CD4-positive, alpha-beta T cell (primary cell): ENCODE results near the gene MLLT10. TPM values are rescaled to one million over a fixed set of nuclear protein-coding genes. Genes with fewer than 3 reads are reported as not detected.

Experiments
- ATAC-seq: fragments of 200-7000 bp; cut with Tn5 transposase; one replicate; pipeline ENCODE4 v1.10.0; 2022; ENCODE audit warnings: mild to moderate bottlenecking; ENCODE audit not compliant: poor library complexity
- CTCF ChIA-PET: fragments of 350-600 bp; sonication (Branson Sonifier 250); formaldehyde crosslinking; loops from one replicate; lab custom pipeline; 2021; ENCODE audit warnings: antibody characterized with exemption, inconsistent platforms; lab: Charles Lee
- POLR2A ChIA-PET: fragments of 350-600 bp; sonication (Branson Sonifier 250); formaldehyde crosslinking; loops from one replicate; lab custom pipeline; 2021; ENCODE audit warnings: antibody characterized with exemption, inconsistent platforms; lab: Charles Lee
- DNase-seq, 14 experiments: peaks; one replicate each; pipeline ENCODE4 v3.0.0-alpha.2; 2013 to 2020; ENCODE audit warnings: mixed read lengths in 2 of 14
- H3K27ac ChIP-seq, 2 donors: one replicate each; pipeline versions ENCODE4 v1.5.1 to v1.7.0; 2013; ENCODE audit warnings: low read length in 2 of 2, low read depth in 1 of 2, mild to moderate bottlenecking in 1 of 2
- H3K27me3 ChIP-seq, 2 experiments: 1 replicate in 1 of 2; 2 replicates in 1 of 2; pipeline versions ENCODE4 v1.6.1 to v1.7.0; 2013; ENCODE audit warnings: low read length in 2 of 2, control low read depth in 1 of 2, mild to moderate bottlenecking in 1 of 2, moderate library complexity in 1 of 2; ENCODE audit not compliant: insufficient read depth in 2 of 2, control insufficient read depth in 1 of 2
- H3K36me3 ChIP-seq: one replicate; pipeline ENCODE4 v1.6.1; 2013; ENCODE audit warnings: low read length, control low read depth; ENCODE audit not compliant: insufficient read depth
- H3K4me1 ChIP-seq: one replicate; pipeline ENCODE4 v1.6.1; 2013; ENCODE audit warnings: low read length, control low read depth; ENCODE audit not compliant: insufficient read depth
- H3K4me3 ChIP-seq: one replicate; pipeline ENCODE4 v1.5.1; 2013; ENCODE audit warnings: mild to moderate bottlenecking, low read length, moderate library complexity
- H3K9me3 ChIP-seq, 2 experiments: 1 replicate in 1 of 2; 2 replicates in 1 of 2; pipeline versions ENCODE4 v1.6.1 to v1.7.0; 2013; ENCODE audit warnings: low read length in 2 of 2, mild to moderate bottlenecking in 2 of 2, control low read depth in 1 of 2, moderate library complexity in 1 of 2; ENCODE audit not compliant: control insufficient read depth in 1 of 2, insufficient read depth in 1 of 2
- H3K27ac Mint-ChIP-seq: one replicate; pipeline ENCODE4 v1.8.0; 2020; ENCODE audit warnings: mixed read lengths
- H3K27me3 Mint-ChIP-seq: one replicate; pipeline ENCODE4 v1.8.0; 2021; ENCODE audit warnings: mixed read lengths
- H3K36me3 Mint-ChIP-seq: one replicate; pipeline ENCODE4 v1.8.0; 2021; ENCODE audit warnings: low read depth, mixed read lengths
- H3K4me1 Mint-ChIP-seq: one replicate; pipeline ENCODE4 v1.8.0; 2021; ENCODE audit warnings: low read depth, mixed read lengths
- H3K4me3 Mint-ChIP-seq: one replicate; pipeline ENCODE4 v1.8.0; 2020; ENCODE audit warnings: mild to moderate bottlenecking, mixed read lengths
- H3K9me3 Mint-ChIP-seq: one replicate; pipeline ENCODE4 v1.8.0; 2020; ENCODE audit warnings: mixed read lengths
- intact Hi-C, 2 experiments: fragments of 100-400 bp; cut with DNase I in 1 of 2; cut with micrococcal nuclease in 1 of 2; formaldehyde crosslinking; loops; one replicate each; pipeline versions ENCODE4 v1.15.1 to v1.9.0; 2023 to 2025; cut with DNase I, micrococcal nuclease
- total RNA-seq, 174 experiments: library from RNA in 2 of 174; stranded (reverse) in 2 of 174; gene quantifications; one replicate each; pipeline ENCODE4 v1.2.3 and lab custom pipeline; 2021 to 2026
- TF ChIP-seq, protein P1 (sequence below): fragments of 200-600 bp; IDR thresholded peaks from one replicate; pipeline ENCODE4 v1.8.0; 2022; ENCODE audit warnings: antibody characterized with exemption, mild to moderate bottlenecking

Gene MLLT10
- total RNA-seq, 2 experiments from 2014 or later, result 46.0 to 64.1 TPM

DNA sequence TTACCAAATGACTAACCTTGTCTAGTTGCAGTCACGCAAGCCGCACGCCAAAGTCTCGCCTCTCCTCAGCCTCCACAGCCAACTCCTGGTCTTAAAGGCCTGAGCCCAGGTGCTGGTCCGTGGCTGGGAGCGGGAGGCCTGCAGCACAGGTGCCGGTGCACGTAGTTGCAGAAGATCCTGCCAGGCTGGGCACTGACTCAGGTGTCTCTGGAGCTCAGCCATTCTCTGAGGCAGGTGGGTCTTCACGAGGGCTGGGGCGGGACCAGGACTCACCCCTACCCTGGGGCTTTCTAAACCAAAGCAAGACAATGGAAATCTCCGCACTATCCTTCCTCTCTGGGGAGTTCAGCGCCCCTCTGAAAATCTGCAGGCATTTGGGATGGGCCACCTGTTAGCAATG lies 216.4 kb downstream of the MLLT10 start:
- no peaks in the 10 kb centered on the region for H3K36me3 ChIP-seq
- no peak overlapping the region for H3K4me3 ChIP-seq
- intact Hi-C loops, result no loop called here
- ATAC-seq (no peak), DNase-seq (no peak)
- H3K9me3 Mint-ChIP-seq, result no peaks in the 10 kb centered on the region
- peaks cover 6% of the 10 kb centered on the region for H3K36me3 Mint-ChIP-seq
- H3K27me3 ChIP-seq, result no peaks in the 10 kb centered on the region
- ChIA-PET POLR2A (no interaction called here), CTCF (no interaction called here)
- H3K4me1 Mint-ChIP-seq, result peaks cover 21% of the 10 kb centered on the region
- H3K9me3 ChIP-seq, result no peaks in the 10 kb centered on the region
- H3K27ac Mint-ChIP-seq, result no peak overlapping the region
- no peaks in the 10 kb centered on the region for H3K27me3 Mint-ChIP-seq
- no peak overlapping the region for H3K27ac ChIP-seq
- peaks cover 16% of the 10 kb centered on the region for H3K4me1 ChIP-seq
- TF ChIP-seq, protein P1, sequence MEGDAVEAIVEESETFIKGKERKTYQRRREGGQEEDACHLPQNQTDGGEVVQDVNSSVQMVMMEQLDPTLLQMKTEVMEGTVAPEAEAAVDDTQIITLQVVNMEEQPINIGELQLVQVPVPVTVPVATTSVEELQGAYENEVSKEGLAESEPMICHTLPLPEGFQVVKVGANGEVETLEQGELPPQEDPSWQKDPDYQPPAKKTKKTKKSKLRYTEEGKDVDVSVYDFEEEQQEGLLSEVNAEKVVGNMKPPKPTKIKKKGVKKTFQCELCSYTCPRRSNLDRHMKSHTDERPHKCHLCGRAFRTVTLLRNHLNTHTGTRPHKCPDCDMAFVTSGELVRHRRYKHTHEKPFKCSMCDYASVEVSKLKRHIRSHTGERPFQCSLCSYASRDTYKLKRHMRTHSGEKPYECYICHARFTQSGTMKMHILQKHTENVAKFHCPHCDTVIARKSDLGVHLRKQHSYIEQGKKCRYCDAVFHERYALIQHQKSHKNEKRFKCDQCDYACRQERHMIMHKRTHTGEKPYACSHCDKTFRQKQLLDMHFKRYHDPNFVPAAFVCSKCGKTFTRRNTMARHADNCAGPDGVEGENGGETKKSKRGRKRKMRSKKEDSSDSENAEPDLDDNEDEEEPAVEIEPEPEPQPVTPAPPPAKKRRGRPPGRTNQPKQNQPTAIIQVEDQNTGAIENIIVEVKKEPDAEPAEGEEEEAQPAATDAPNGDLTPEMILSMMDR, result no peak
- no peak overlapping the region for H3K4me3 Mint-ChIP-seq

DNA sequence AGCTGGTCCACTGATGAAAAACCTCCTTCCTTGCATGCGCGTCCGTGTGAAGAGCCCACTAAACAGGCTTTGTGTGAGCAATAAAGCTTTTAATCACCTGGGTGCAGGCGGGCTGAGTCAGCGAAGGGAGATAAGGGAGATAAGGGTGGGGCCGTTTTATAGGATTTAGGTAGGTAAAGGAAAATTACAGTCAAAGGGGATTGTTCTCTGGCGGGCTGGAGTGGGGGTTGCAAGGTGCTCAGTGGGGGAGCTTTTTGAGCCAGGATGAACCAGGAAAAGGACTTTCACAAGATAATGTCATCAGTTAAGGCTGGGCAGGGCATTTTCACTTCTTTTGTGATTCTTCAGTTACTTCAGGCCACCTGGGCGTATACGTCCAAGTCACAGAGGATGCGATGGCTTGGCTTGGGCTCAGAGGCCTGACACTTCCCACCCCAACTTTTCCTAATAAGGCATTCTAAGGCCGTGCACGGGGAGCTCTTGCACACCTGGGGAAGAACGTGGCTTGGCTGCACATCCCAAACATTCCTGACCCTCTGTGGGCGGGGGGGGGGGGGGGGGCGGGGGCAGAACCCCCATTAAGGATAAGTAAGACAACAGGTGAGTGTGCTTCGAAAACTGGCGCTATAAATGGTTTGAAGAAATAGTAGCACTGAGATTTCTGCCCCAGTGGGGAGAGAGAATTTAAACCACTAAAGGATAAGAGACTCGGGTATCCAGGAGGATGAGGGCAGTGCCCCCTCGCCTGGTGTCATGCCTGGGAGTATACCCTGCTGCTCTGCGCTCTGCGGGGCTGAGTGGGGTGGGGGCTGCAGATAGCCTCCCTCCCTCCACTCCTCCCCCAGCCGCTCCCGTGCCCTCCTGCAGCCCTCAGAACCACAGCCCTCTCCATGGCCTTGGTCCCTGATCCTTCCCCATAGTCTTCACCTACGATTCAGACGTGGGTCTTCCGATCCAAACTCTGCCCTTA lies 217.6 kb downstream of the MLLT10 start:
- Mint-ChIP-seq H3K9me3 (no peaks in the 10 kb centered on the region), H3K27me3 (no peaks in the 10 kb centered on the region), H3K36me3 (peaks cover 3% of the 10 kb centered on the region), H3K4me1 (peaks cover 14% of the 10 kb centered on the region), H3K27ac (no peak overlapping the region), H3K4me3 (no peak overlapping the region)
- intact Hi-C loops, result no loop called here
- Histone ChIP-seq H3K27ac (no peak overlapping the region), H3K9me3 (no peaks in the 10 kb centered on the region), H3K4me1 (peaks cover 5% of the 10 kb centered on the region), H3K27me3 (no peaks in the 10 kb centered on the region), H3K4me3 (no peak overlapping the region), H3K36me3 (no peaks in the 10 kb centered on the region)
- ATAC-seq, result no peak
- CTCF ChIA-PET, result no interaction called here
- DNase-seq, result no peak
- TF ChIP-seq, protein P1, result no peak
- POLR2A ChIA-PET, result no interaction called here

DNA sequence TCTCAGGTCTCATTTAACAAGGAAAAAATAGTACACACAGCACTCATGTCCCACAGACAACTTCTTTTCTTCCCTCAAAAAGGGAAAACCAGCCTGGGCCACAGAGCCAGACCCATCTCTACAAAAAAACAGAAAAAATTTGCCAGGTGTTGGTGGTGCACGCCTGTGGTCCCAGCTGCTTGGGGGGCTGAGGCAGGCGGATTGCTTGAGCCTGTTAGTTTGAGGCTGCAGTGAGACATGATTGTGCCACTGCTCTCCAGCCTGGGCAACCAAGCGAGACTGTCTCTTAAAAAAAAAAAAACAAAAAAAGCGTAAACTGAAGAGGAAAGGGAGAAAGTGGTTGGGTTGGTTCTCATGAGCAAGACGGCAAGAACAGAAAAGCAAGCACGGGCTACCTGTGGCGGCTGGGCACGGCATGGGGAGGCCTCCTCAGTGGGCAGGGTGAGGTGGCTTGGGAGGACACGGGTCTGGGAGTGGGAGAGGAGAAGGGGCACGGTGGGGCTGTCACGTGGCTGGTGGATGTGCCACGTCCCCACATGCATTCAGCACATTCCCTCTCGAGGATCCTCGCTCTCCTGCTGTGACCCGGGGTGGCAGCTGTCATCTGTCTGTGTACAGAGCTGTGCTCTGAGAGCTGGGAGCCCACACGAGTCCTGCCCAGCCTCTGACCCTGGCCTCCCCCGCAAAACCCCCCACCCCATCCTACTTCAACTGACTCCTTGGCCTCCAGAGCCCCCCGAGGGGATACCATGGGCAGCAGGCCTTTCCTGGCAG lies 219.7 kb downstream of the MLLT10 start:
- H3K27me3 ChIP-seq, result no peaks in the 10 kb centered on the region
- peaks cover 8% of the 10 kb centered on the region for H3K36me3 Mint-ChIP-seq
- ATAC-seq (no peak), DNase-seq (no peak)
- peaks cover 15% of the 10 kb centered on the region for H3K36me3 ChIP-seq
- TF ChIP-seq, protein P1, result no peak
- no peaks in the 10 kb centered on the region for H3K4me1 ChIP-seq
- no peak overlapping the region for H3K27ac ChIP-seq
- POLR2A ChIA-PET, result no interaction called here
- intact Hi-C loops, result no loop called here
- no peak overlapping the region for H3K27ac Mint-ChIP-seq
- H3K27me3 Mint-ChIP-seq, result no peaks in the 10 kb centered on the region
- no peaks in the 10 kb centered on the region for H3K4me1 Mint-ChIP-seq
- H3K4me3 Mint-ChIP-seq, result no peak overlapping the region
- H3K9me3 ChIP-seq, result no peaks in the 10 kb centered on the region
- H3K4me3 ChIP-seq, result no peak overlapping the region
- H3K9me3 Mint-ChIP-seq, result no peaks in the 10 kb centered on the region
- CTCF ChIA-PET, result no interaction called here
